Metanephros (tissue), 1 donor: ENCODE results near the gene SPHK2. TPM values are rescaled to one million over a fixed set of nuclear protein-coding genes. Genes with fewer than 3 reads are reported as not detected.

Experiments used
- total RNA-seq: library from RNA; depleted of rRNA; stranded (reverse); fragments of >200 nt; gene quantifications from one replicate; pipeline ENCODE4 v1.2.3, GENCODE V29; 2014

Gene SPHK2, protein sequence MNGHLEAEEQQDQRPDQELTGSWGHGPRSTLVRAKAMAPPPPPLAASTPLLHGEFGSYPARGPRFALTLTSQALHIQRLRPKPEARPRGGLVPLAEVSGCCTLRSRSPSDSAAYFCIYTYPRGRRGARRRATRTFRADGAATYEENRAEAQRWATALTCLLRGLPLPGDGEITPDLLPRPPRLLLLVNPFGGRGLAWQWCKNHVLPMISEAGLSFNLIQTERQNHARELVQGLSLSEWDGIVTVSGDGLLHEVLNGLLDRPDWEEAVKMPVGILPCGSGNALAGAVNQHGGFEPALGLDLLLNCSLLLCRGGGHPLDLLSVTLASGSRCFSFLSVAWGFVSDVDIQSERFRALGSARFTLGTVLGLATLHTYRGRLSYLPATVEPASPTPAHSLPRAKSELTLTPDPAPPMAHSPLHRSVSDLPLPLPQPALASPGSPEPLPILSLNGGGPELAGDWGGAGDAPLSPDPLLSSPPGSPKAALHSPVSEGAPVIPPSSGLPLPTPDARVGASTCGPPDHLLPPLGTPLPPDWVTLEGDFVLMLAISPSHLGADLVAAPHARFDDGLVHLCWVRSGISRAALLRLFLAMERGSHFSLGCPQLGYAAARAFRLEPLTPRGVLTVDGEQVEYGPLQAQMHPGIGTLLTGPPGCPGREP
- 16.2 TPM for total RNA-seq

GRCh38 chr19:48618916-48619691 lies at the start of gene SPHK2, which contains the start of gene RPL18:
Gene SPHK2 (plus strand): TSS chr19:48619506. CDS start chr19:48620515, 1,009 bp downstream.
Gene RPL18 (minus strand): TSS chr19:48619178. CDS start chr19:48619143, 35 bp downstream.

GRCh38 chr19:48606463-48607358 lies 12.6 kb upstream of the SPHK2 start, which contains the start of gene SPACA4:
Gene SPACA4 (plus strand): TSS chr19:48606742. CDS start chr19:48606979, 237 bp downstream.

GRCh38 chr19:48614436-48615230 lies 4.7 kb upstream of the SPHK2 start, which contains the start of gene FAM83E:
Gene FAM83E (minus strand): TSS chr19:48615076. CDS start chr19:48613372, 1,704 bp downstream.

DNA sequence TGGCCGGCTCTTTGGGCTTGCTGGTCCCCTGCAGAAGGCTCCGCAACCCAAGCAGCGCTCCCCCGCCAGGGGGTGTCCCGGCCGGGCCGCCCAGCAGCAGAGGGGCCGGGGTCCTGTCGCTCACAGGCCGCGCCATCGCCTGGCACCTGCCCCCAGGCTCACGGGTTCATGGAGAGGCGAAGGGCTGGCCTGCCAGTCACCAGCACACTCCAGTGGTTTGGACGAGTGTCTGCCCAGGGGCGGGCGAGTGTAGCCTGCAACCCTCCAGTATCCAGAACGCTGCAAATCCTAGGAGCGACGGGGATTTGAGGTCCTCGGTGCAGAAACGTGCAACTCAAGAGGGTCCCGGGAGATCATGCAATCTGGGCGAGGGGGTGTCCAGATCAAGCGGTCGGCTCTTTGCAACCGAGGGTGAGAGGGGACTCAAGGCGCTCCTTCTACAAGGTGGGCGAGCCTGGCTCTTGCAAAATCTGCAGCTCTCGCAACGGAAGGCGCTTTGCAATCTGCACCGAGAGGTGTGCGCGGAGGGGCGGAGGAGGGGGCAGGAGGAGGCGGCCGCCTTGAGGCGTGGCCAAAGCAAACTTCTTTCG lies 17.6 kb downstream of the SPHK2 start, which contains the start of gene DBP:
TSS of gene DBP (minus strand) at position 521 of the 590 bp plus-strand sequence. CDS start at position 136, 385 bp downstream.

GRCh38 chr19:48646001-48646721 lies 26.9 kb downstream of the SPHK2 start, which contains the start of gene CA11:
Gene CA11 (minus strand): TSS chr19:48646187. CDS start chr19:48645632, 555 bp downstream.

DNA sequence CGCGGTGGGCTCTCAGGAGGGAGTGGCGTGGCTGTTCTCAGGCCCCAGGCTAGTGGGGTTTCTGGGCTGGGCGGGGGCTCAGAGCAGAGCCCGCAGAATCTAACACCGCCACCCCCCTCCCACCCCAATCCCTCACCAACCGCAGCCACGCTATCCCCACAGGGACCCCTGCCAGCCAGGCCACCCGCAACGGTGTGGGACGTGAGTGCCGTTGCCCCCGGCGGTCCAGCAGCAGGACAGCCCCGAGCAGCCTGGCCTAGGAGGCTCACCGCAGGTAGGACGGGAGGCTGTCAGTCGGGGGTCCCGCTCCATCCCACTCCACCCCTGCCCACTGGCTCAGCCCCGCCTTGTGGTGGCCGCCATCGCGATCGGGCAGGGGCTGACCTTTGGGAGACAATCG lies 53.7 kb downstream of the SPHK2 start, which contains the start of gene NTN5:
TSS of gene NTN5 (minus strand) at position 24 of the 400 bp plus-strand sequence. CDS start 2,031 bp downstream, outside the sequence.

Other genes starting within 250 kb of the SPHK2 start
- 113 TPM for gene KDELR1, start 228.0 kb upstream of the SPHK2 start, total RNA-seq
- gene GRIN2D, start 225.8 kb upstream of the SPHK2 start, total RNA-seq: 0.99 TPM
- 20.8 TPM for gene GRWD1, start 173.5 kb upstream of the SPHK2 start, total RNA-seq
- gene KCNJ14, start 163.9 kb upstream of the SPHK2 start, total RNA-seq: 1.2 TPM
- 52.6 TPM for gene CYTH2, start 150.1 kb upstream of the SPHK2 start, total RNA-seq
- 1.9 TPM for gene LMTK3, start 107.7 kb upstream of the SPHK2 start, total RNA-seq
- not detected for gene SULT2B1, start 67.3 kb upstream of the SPHK2 start, total RNA-seq
- not detected for gene SPACA4, start 12.8 kb upstream of the SPHK2 start, total RNA-seq
- 0.88 TPM for gene FAM83E, start 4.4 kb upstream of the SPHK2 start, total RNA-seq
- gene RPL18, start 328 bp upstream of the SPHK2 start, total RNA-seq: 2,126 TPM
- gene DBP, start 17.9 kb downstream of the SPHK2 start, total RNA-seq: 17.2 TPM
- gene CA11, start 26.7 kb downstream of the SPHK2 start, total RNA-seq: 3.5 TPM
- 0.76 TPM for gene NTN5, start 53.5 kb downstream of the SPHK2 start, total RNA-seq
- gene FUT2, start 76.5 kb downstream of the SPHK2 start, total RNA-seq: 1.5 TPM
- gene MAMSTR, start 100.2 kb downstream of the SPHK2 start, total RNA-seq: 8.9 TPM
- 23.2 TPM for gene RASIP1, start 121.1 kb downstream of the SPHK2 start, total RNA-seq
- gene IZUMO1, start 127.4 kb downstream of the SPHK2 start, total RNA-seq: 0.12 TPM
- gene FUT1, start 133.1 kb downstream of the SPHK2 start, total RNA-seq: 5.0 TPM
- gene FGF21, start 136.0 kb downstream of the SPHK2 start, total RNA-seq: not detected
- gene BCAT2, start 191.5 kb downstream of the SPHK2 start, total RNA-seq: 36.3 TPM
- gene HSD17B14, start 217.0 kb downstream of the SPHK2 start, total RNA-seq: 12.0 TPM
- gene PLEKHA4, start 249.1 kb downstream of the SPHK2 start, total RNA-seq: 18.1 TPM